Activated T-cell treated with anti-CD3 and anti-CD28 coated beads for 4 hours (primary cell): Measurements from ENCODE around the gene DGKE.
A peak's percentile ranks its signal among the peaks of the same experiment; 100 is the strongest.

ENCODE experiments used
- DNase-seq: peaks from one replicate; pipeline ENCODE4 v3.0.0-alpha.2; 2020

The DGKE gene

GRCh38 chr17:56892333-56892732 lies 58.4 kb downstream of the DGKE start:
- no peak for DNase-seq

- no peak for DNase-seq
Observed at GRCh38 chr17:56893503-56893902, 59.6 kb downstream of the DGKE start.

- no peak for DNase-seq
Observed at GRCh38 chr17:56894859-56895455, 61.0 kb downstream of the DGKE start.

- DNase-seq: no peak
Observed at GRCh38 chr17:56896217-56896967, 62.4 kb downstream of the DGKE start.

GRCh38 chr17:56896968-56897359 lies 63.0 kb downstream of the DGKE start:
- no peak for DNase-seq

GRCh38 chr17:56897646-56898424 lies 63.9 kb downstream of the DGKE start:
- no peak for DNase-seq

GRCh38 chr17:56898874-56899273 lies 64.9 kb downstream of the DGKE start:
- DNase-seq: no peak

- no peak for DNase-seq
Observed at GRCh38 chr17:56899403-56899802, 65.5 kb downstream of the DGKE start.

GRCh38 chr17:56902348-56902747 lies 68.4 kb downstream of the DGKE start:
- no peak for DNase-seq

GRCh38 chr17:56903560-56903959 lies 69.6 kb downstream of the DGKE start:
- no peak for DNase-seq

GRCh38 chr17:56908001-56908542 lies 74.1 kb downstream of the DGKE start:
- DNase-seq: no peak

- DNase-seq: no peak
Observed at GRCh38 chr17:56909742-56910508, 76.0 kb downstream of the DGKE start.

- no peak for DNase-seq
Observed at GRCh38 chr17:56910509-56911235, 76.7 kb downstream of the DGKE start.

- DNase-seq: no peak
Observed at GRCh38 chr17:56912105-56912999, 78.4 kb downstream of the DGKE start.

GRCh38 chr17:56913000-56913311 lies 79.0 kb downstream of the DGKE start:
- no peak for DNase-seq

- no peak for DNase-seq
Observed at GRCh38 chr17:56913353-56913866, 79.5 kb downstream of the DGKE start.

GRCh38 chr17:56913867-56914580 lies 80.1 kb downstream of the DGKE start, which contains the start of gene TRIM25:
TRIM25 (minus strand) TSS chr17:56914049; CDS start chr17:56913988, 61 bp downstream.
- peak; percentile 85 for DNase-seq

GRCh38 chr17:56914581-56915273 lies 80.8 kb downstream of the DGKE start:
- DNase-seq: no peak

- DNase-seq: no peak
Observed at GRCh38 chr17:56917559-56918296, 83.8 kb downstream of the DGKE start.
